Thoracic aorta endothelial cell (primary cell): ENCODE measurements around the gene RPIA. TPM values are rescaled to one million over a fixed set of nuclear protein-coding genes. Genes with fewer than 3 reads are reported as not detected.

Experiments
- total RNA-seq: library from RNA; depleted of rRNA; stranded (reverse); fragments of >200 nt; gene quantifications from 2 replicates; pipeline ENCODE4 v1.2.3, GENCODE V29; 2012

RPIA gene
- total RNA-seq = 22.3 and 23.5 TPM in 2 replicates

DNA sequence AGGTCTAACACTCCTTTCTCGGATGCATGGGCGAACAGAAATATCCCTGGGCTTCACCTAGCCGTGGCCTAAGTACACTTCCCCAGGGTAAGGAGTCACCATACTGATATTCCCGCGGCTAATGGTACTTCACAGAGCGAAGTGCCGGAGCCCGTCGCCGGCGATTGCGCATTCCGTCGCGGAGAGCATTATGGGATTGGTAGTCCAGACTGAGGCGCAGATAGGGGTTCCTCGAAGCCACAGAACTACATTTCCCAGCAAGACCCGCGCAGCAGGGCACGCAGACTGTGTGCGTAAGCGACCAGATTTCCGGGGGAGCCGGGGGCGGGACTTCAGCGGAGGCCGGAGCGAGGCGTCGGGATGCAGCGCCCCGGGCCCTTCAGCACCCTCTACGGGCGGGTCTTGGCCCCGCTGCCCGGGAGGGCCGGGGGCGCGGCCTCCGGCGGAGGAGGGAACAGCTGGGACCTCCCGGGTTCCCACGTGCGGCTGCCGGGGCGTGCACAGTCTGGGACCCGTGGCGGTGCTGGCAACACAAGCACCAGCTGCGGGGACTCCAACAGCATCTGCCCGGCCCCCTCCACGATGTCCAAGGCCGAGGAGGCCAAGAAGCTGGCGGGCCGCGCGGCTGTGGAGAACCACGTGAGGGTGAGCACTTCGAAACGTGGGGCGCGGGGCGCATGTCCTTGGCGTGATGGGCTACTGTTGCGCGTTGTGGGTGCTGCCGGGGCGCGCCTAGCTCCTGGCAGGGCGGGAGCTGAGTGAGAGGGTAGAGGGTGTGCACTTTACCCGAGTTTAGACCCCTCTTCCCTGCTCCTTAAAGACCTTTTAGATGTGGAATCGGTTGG lies at the start of gene RPIA:
Gene RPIA (plus strand): TSS at position 335 of the 845 bp plus-strand sequence. CDS start 26 bp downstream, at position 361.

Other genes starting within 250 kb of the RPIA start
- not detected in 2 replicates for gene FOXI3, start 239.0 kb upstream of the RPIA start, total RNA-seq
- gene EIF2AK3, start 64.2 kb upstream of the RPIA start, total RNA-seq = 20.7 and 21.0 TPM in 2 replicates